Bronchial epithelial cell (primary cell): ENCODE data around the gene SARDH. TPM values are rescaled to one million over a fixed set of nuclear protein-coding genes. Genes with fewer than 3 reads are reported as not detected.

Experiments used
- DNase-seq: peaks from one replicate; pipeline ENCODE4 v3.0.0-alpha.2; 2010; ENCODE audit warnings: low read depth
- FAIRE-seq: peaks from 2 replicates; lab custom pipeline; 2011; peaks lifted over from hg19 to GRCh38; lab: Jason Lieb, UNC
- H3K27me3 ChIP-seq: 2 replicates; pipeline ENCODE4 v1.5.1; 2011; ENCODE audit warnings: low read length; ENCODE audit not compliant: control insufficient read depth, insufficient read depth
- H3K36me3 ChIP-seq: 2 replicates; pipeline ENCODE4 v1.5.1; 2011; ENCODE audit warnings: low read length; ENCODE audit not compliant: control insufficient read depth, insufficient read depth
- H3K4me3 ChIP-seq: 2 replicates; pipeline ENCODE4 v1.5.1; 2011; ENCODE audit warnings: mild to moderate bottlenecking, low read depth, low read length, control low read depth
- total RNA-seq: library from RNA; depleted of rRNA; stranded (reverse); fragments of >200 nt; gene quantifications from 2 replicates; pipeline ENCODE4 v1.2.1, GENCODE V29; 2014
- TF ChIP-seq, protein P1 (sequence below): IDR thresholded peaks from 2 replicates; pipeline ENCODE4 v1.5.1; 2011; ENCODE audit warnings: mild to moderate bottlenecking, moderate library complexity, low read length, control low read depth, inconsistent platforms; ENCODE audit not compliant: insufficient read depth, severe bottlenecking

SARDH gene
- total RNA-seq, 1 donor from 2014 or later: under 0.01 TPM

DNA sequence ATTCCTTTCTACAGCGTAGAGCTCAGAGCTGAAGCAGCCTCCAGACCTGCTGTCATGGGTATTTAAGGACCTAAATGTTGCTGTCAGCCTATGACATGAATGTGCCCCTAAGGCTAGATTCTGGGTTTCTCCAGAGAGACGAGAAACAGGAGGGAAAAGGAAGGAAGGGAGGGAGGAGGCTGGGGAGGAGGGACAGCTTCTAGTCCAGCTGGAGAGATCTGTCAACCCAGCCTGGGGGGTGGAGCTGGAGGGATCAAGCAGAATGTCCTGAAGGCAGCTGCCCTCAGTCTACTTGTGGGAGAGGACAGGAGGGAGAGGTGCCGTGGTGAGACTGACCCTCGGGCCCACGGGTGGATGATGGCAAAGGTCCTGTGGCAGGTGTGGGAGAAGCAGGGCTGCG, 103.1 kb downstream of the SARDH start:
- H3K4me3 ChIP-seq: no peak overlapping the region
- peaks cover 9% of the 10 kb centered on the region for H3K27me3 ChIP-seq
- no peaks in the 10 kb centered on the region for H3K36me3 ChIP-seq
- no peak for DNase-seq
- TF ChIP-seq, protein P1, sequence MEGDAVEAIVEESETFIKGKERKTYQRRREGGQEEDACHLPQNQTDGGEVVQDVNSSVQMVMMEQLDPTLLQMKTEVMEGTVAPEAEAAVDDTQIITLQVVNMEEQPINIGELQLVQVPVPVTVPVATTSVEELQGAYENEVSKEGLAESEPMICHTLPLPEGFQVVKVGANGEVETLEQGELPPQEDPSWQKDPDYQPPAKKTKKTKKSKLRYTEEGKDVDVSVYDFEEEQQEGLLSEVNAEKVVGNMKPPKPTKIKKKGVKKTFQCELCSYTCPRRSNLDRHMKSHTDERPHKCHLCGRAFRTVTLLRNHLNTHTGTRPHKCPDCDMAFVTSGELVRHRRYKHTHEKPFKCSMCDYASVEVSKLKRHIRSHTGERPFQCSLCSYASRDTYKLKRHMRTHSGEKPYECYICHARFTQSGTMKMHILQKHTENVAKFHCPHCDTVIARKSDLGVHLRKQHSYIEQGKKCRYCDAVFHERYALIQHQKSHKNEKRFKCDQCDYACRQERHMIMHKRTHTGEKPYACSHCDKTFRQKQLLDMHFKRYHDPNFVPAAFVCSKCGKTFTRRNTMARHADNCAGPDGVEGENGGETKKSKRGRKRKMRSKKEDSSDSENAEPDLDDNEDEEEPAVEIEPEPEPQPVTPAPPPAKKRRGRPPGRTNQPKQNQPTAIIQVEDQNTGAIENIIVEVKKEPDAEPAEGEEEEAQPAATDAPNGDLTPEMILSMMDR: no peak
- no peak for FAIRE-seq

DNA sequence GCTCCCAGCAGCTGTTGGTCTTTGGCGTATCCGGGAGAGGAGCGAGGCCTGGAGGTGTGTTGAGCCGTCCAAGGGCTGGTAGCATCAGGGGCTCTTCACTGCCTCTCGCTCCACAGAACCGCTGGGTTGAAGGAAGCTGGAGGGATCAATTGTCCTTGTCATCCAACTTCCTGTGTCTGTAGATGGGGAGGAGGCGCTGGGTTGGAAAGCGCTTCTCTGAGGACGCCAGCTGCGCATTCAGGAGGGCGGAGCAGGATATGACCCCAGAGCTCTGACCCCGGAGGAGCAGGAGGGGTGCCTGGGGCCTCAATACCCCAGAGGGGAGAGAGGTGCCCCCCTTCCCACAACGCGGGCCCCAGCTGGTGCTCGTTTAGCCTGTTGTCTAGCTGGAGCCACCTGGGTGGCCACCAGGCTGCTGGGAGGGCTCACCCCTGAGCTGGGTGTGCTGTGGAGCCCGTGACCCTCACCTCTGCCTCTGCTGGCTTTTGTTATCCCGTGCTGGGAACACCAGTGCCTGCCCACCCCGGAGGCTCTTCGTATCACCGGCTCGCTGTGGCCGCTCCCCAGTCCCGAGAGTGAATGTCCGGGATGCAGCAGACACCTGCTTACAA, 104.0 kb downstream of the SARDH start:
- Histone ChIP-seq H3K27me3 (peaks cover 9% of the 10 kb centered on the region), H3K4me3 (no peak overlapping the region), H3K36me3 (no peaks in the 10 kb centered on the region)
- TF ChIP-seq, protein P1: no peak
- FAIRE-seq (no peak), DNase-seq (no peak)

- no peak for DNase-seq
- H3K27me3 ChIP-seq: peaks cover 9% of the 10 kb centered on the region
- TF ChIP-seq, protein P1: no peak
- H3K4me3 ChIP-seq: no peak overlapping the region
- FAIRE-seq: no peak
- H3K36me3 ChIP-seq: no peaks in the 10 kb centered on the region
Measured at GRCh38 chr9:133633681-133634080, 104.5 kb downstream of the SARDH start.

GRCh38 chr9:133632806-133633680, 105.1 kb downstream of the SARDH start:
- Histone ChIP-seq H3K4me3 (no peak overlapping the region), H3K36me3 (no peaks in the 10 kb centered on the region), H3K27me3 (peaks cover 9% of the 10 kb centered on the region)
- DNase-seq: no peak
- TF ChIP-seq, protein P1: no peak
- no peak for FAIRE-seq

DNA sequence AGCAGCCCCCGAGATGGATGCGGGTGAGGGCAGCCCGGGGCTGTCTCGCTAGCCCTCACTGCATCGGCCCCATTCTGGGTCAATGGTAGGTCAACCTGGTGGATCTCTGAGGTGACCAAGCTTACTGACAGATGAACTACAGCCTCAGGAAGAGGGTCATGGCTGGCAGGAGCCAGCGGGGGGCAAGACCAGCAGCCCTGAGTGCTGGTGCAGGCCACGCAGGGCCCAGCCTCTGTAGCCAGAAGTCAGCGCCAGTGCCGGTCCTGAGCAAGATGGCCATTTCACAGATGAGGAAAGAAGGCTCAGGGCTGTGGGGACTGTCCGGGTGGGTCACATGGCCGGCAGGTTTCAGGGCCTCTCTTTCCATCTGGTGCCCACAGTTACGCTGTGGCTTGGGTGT, 107.0 kb downstream of the SARDH start:
- Histone ChIP-seq H3K36me3 (no peaks in the 10 kb centered on the region), H3K4me3 (no peak overlapping the region), H3K27me3 (peaks cover 6% of the 10 kb centered on the region)
- DNase-seq (no peak), FAIRE-seq (no peak)
- TF ChIP-seq, protein P1: no peak
